ENCODE measurements around the gene RING1. TPM values are rescaled to one million over a fixed set of nuclear protein-coding genes. Genes with fewer than 3 reads are reported as not detected.

The RING1 gene
- total RNA-seq, 1 donor from 2014 or later, result 61.2 TPM

DNA sequence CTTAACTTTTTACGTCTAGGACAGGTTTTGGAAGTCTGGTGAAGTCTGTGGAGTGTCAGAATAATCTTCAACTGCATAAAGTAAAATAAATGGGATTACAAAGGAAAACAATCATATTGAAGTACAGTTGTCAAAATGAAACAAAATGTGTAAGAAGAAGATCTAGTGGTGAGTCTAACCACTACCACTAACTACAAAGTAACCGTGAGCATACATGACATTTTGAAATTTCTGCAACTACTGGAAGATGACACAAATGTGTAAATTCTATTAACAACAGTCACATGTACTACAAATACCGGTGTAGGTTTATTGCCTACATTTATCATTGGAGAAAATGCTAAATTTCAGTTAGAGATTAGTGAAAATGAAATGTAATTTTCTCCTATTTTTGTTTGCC, 33.7 kb downstream of the RING1 start:
- Mint-ChIP-seq H3K27me3 (ENCODE audit: low read depth) (peaks cover 54% of the 10 kb centered on the region), H3K27ac (ENCODE audit: unreplicated experiment) (no peak overlapping the region)
- no peak for DNase-seq (ENCODE audit: low read depth, low spot score)

DNA sequence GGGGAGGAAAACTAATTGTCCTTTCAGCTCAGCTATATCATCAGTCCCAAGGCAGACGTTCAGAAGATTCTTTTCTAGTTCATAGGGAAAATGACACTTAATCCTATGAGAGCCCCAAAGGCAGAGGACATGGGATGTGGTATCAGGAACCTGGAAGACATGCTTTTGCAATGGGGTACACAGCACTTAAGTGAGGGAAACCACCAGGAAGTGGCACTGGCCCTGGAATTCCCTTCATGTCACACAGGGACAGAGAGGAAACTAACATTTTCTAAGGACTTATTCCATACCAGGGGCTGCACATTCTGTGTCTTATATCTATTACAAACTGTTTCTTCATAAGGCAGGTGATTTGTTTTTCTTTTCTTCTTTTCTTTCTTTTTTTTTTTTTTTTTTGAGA, 35.2 kb downstream of the RING1 start:
- Mint-ChIP-seq H3K36me3 (ENCODE audit: low read depth) (no peaks in the 10 kb centered on the region), H3K27me3 (ENCODE audit: low read depth) (peaks cover 44% of the 10 kb centered on the region), H3K27ac (ENCODE audit: unreplicated experiment) (no peak overlapping the region), H3K9me3 (no peaks in the 10 kb centered on the region), H3K4me1 (peaks cover 7% of the 10 kb centered on the region), H3K4me3 (peak overlapping the region; percentile 11)
- TF ChIP-seq, protein P1, sequence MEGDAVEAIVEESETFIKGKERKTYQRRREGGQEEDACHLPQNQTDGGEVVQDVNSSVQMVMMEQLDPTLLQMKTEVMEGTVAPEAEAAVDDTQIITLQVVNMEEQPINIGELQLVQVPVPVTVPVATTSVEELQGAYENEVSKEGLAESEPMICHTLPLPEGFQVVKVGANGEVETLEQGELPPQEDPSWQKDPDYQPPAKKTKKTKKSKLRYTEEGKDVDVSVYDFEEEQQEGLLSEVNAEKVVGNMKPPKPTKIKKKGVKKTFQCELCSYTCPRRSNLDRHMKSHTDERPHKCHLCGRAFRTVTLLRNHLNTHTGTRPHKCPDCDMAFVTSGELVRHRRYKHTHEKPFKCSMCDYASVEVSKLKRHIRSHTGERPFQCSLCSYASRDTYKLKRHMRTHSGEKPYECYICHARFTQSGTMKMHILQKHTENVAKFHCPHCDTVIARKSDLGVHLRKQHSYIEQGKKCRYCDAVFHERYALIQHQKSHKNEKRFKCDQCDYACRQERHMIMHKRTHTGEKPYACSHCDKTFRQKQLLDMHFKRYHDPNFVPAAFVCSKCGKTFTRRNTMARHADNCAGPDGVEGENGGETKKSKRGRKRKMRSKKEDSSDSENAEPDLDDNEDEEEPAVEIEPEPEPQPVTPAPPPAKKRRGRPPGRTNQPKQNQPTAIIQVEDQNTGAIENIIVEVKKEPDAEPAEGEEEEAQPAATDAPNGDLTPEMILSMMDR (conservative IDR thresholded peaks at IDR 0.05), result no peak
- DNase-seq (ENCODE audit: low read depth, low spot score), result no peak

More for the DNA sequence above, 33.7 kb downstream of the RING1 start:
- H3K4me1 Mint-ChIP-seq, result no peaks in the 10 kb centered on the region
- TF ChIP-seq, protein P1 (conservative IDR thresholded peaks at IDR 0.05), result no peak
- H3K36me3 Mint-ChIP-seq (ENCODE audit: low read depth), result no peaks in the 10 kb centered on the region
- H3K4me3 Mint-ChIP-seq, result no peak overlapping the region
- no peaks in the 10 kb centered on the region for H3K9me3 Mint-ChIP-seq

DNA sequence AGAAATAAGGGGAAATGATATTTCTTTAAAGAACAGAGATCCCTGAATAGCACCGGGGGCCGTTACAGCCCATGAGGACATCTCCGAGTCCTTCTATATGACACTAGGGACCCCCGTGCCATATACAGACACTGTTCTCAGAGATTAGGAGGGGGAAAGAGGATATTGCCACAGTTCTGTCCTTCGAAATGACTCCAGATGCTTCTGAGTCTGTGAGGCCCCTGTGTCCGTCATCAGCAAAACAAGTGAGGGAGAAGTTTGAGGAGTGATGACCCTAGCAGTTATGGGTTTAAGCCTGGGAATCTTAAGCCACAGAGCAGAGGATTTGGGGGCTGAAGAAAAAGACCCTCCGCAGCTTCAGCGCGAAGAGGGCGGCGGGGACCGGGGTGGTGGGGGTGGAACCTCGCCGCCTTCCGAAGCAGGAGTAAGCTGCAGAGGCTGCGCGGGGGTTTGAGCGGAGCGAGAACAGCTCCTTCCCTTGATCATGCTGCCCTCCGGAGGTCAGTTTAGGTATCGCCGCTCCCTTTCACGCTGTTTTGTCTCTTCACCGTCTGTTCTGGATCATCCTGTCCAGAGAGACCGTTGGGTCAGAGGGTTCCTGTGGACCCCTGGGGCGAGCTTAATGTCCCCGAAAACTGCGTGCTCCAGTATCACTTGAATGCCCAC, 39.8 kb downstream of the RING1 start:
- Mint-ChIP-seq H3K9me3 (no peaks in the 10 kb centered on the region), H3K4me1 (peaks cover 34% of the 10 kb centered on the region), H3K27ac (ENCODE audit: unreplicated experiment) (peak overlapping the region; percentile 64), H3K36me3 (ENCODE audit: low read depth) (peaks cover 7% of the 10 kb centered on the region), H3K27me3 (ENCODE audit: low read depth) (peaks cover 14% of the 10 kb centered on the region), H3K4me3 (peak overlapping the region; percentile 87)
- peak; percentile 96 for DNase-seq (ENCODE audit: low read depth, low spot score)
- TF ChIP-seq, protein P1 (conservative IDR thresholded peaks at IDR 0.05), result peak; percentile 98

DNA sequence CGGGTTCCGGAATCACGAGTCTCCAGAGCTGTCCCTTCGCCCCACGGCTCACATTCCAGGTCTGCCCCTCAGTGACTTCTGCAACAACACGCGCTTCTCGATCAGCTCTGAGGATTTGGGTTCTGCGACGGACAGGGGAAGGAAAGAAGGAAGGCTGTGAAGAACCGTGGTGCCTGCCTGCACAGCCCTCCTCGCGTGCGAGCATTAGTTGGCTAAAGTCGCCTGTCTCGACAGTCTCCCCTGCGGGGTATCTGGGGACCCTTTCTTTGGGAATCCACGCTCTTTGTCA, 40.3 kb downstream of the RING1 start:
- Mint-ChIP-seq H3K4me3 (peak overlapping the region; percentile 87), H3K27ac (ENCODE audit: unreplicated experiment) (peak overlapping the region; percentile 69), H3K27me3 (ENCODE audit: low read depth) (peaks cover 9% of the 10 kb centered on the region), H3K4me1 (peaks cover 34% of the 10 kb centered on the region), H3K36me3 (ENCODE audit: low read depth) (peaks cover 7% of the 10 kb centered on the region), H3K9me3 (no peaks in the 10 kb centered on the region)
- DNase-seq (ENCODE audit: low read depth, low spot score), result no peak
- TF ChIP-seq, protein P1 (conservative IDR thresholded peaks at IDR 0.05), result peak; percentile 42

DNA sequence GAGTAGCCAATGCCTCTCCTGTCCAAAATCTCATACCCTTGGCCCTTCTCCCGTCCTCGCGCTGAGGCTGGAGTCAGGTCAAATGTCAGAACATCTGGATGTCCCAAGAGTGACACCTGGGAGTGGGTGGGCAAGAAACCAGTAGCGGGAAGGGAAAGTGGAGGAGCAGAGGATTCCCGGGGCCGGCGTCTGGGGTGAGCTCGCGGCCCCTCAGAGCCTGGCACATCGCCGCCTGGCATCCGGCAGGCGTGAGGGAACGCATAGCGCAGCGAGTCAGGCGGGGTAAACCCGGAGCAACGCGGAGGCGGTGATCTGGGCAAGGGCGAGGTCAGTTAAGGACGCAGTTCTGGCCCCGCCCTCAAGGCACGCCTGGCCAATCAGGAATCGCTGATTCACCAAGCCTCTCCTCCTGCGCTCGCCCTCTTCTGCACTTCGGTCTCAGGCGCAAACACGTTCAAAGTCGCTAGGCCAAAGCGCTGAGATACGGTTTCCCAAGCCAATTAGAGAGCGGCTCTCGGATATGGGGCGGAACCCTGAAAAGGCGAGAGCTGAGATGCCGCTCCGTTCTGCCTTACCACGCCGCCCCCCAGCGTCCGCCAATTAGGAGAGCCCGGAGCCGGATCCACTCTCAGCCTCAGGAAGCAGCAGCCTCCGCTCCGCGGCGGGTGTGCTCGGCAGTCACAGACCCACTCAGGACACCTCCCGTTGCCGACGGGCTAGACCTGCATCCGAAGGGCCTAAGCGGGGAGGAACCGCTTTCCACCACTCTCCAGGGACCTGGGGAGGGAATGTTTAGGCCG, 40.8 kb downstream of the RING1 start:
- peak overlapping the region; percentile 86 for H3K27ac Mint-ChIP-seq (ENCODE audit: unreplicated experiment)
- peak overlapping the region; percentile 87 for H3K4me3 Mint-ChIP-seq
- no peaks in the 10 kb centered on the region for H3K9me3 Mint-ChIP-seq
- DNase-seq (ENCODE audit: low read depth, low spot score), result peak; percentile 82
- peaks cover 7% of the 10 kb centered on the region for H3K36me3 Mint-ChIP-seq (ENCODE audit: low read depth)
- peaks cover 34% of the 10 kb centered on the region for H3K4me1 Mint-ChIP-seq
- H3K27me3 Mint-ChIP-seq (ENCODE audit: low read depth), result peaks cover 4% of the 10 kb centered on the region
- TF ChIP-seq, protein P1 (conservative IDR thresholded peaks at IDR 0.05), result peak; percentile 12
